NCI-H1092 (cell line): Measurements from ENCODE around the gene SORBS1.

Experiments used
- DNase-seq: peaks from one replicate; lab custom pipeline; 2025; lab: John Stamatoyannopoulos, UW

The SORBS1 gene

DNA sequence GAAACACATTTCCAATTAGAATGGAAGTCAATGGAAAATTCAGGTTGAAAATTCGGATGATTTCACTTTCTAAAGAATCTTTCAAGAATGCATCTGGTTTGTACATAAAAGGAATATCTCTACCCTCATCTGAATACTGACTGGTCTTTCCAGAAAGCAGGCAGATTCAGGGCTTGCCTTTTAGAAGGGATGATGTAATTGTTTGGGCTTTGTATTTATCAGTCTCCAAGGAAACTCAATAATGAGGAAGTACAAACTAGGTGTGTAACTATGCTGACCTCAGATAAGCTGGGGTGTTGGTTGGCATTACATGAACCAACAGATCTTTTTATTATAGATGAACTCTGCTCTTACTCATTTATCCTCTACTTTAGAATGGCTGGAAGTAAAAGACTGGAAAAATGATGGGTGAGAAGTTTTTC lies 294.5 kb downstream of the SORBS1 start:
- no peak for DNase-seq

DNA sequence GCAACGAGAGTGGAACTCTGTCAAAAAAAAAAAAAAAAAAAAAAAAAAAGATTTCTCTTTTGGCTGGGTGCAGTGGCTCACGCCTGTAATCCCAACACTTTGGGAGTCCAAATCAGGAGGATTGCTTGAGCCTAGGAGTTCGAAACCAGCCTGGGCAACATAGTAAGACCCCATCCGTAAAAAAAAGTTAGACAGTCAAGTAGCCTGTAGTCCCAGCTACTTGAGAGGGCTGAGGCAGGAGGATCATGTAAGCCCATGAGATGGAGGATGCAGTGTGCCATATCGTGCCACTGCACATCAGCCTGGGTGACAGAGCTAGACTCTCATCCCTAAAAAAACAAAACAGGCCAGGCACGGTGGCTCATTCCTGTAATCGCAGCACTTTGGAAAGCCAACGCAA lies 295.6 kb downstream of the SORBS1 start:
- DNase-seq = no peak

DNA sequence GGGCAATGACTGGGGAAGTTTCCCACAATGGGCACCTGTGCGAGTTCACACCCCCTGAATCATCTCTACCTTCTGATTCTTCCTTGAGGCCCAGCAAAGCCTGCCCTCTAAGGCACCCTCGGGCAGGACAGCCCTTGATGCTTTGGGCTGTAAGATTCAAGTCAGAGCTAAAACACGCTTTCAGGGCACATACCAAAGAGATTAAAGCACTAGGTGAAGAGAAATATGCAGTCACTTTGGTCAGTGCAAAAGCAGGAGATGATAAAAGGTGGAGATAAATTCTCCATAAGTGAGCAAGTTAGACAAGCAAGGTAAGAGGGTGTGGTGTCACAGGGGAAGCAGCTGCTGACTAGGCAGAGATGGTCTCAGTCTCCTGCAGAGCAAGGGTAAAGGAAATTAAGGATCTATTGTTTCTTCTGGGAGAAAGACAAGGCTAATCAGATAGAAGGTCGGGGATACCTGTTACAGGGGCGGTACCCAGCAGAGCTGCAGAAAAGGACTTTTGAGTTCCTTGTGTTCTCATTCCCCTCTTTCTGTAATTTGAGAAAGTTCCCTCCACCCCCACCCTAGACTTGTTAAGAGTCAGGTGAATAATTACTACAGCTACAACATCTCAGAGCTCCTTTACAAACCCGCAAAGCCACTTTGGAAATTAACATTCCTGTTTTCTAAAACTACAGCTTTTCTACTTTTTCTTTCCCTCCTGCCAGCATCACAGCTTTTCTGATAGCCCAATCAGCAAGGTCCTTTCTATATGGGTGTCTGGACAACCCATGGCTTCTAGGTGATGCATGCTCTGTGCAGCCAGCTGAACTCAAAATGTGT lies 296.7 kb downstream of the SORBS1 start:
- no peak for DNase-seq

DNA sequence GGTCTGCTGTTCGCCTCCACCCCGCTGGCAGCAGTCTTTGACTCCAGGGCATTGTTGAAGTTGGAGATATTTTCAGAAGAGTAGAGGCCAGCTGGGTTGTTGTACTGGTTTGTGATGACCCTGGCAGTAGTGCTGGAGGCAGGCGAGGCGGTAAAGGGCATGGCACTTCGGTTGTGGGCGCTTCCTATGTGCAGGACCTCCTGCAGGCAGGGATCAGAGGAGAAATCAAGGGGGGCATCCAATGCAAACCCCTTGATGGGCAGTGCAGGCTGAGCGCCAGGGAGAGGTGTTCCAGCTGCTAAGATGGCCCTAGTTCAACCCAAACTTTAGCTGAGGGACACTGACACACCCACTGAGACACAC lies 297.3 kb downstream of the SORBS1 start:
- DNase-seq = no peak

DNA sequence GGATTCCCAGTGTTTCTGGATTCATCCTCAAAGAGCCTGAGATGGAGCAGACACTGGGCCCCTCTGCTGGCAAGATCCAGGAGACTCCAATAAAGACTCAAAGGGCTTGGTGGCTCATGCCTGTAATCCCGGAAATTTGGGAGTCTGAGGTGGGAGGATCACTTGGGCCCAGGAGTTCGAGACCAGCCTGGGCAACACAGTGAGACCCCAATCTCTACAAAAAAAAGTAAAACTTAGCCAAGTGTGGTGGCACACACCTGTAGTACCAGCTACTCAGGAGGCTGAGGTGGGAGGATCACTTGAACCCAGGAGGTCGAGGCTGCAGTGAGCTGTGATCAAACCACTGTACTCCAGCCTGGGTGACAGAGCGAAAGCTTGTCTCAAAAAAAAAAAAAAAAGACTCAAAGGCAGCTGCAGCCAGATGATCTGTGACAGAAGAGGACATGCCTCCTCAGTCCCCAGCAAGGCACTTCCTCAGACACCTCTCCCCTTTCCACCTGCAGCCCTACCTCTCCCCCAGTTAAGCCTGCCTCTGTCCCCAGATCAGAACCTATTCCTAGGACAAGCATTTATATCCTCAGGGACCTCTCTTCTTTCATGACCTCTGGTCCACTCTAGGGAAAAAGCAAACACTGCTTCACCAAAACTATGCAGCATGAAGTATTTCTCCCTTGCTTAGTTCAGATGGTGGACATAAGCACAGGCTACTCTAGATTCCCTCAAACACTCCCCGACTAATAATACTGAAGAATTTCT lies 298.2 kb downstream of the SORBS1 start:
- DNase-seq = no peak

DNA sequence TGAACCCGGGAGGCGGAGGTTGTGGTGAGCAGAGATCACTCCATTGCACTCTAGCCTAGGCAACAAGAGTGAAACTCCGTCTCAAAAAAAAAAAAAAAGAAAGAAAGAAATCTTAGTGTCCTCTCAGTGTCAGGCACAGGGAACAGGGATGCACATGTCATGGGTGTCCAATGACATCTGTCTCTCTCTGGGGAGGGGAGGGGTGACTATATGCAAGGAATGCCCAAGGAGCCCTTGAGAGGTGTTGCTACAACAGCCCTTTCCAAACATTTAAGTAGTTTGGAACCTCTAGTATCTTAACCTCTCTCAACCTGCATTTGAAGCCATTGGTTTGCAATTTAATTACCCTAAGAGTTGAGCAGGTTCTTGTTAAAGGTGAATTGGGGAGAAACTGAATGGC lies 299.2 kb downstream of the SORBS1 start:
- DNase-seq = no peak
